Activated CD4-positive, alpha-beta T cell treated with anti-CD3 and anti-CD28 coated beads, Interleukin-2, amount 10 ng/mL, durations not matched to agents 7 days and 5 days (primary cell): Measurements from ENCODE around the gene RNU1-2. TPM values are rescaled to one million over a fixed set of nuclear protein-coding genes. Genes with fewer than 3 reads are reported as not detected.
A peak's percentile ranks its signal among the peaks of the same experiment; 100 is the strongest.
"Not testable (repeated sequence)": the region's sequence is repeated elsewhere in the genome, so short reads cannot be mapped to it uniquely, and the experiment has no call there.

Experiments used
- CTCF ChIA-PET: fragments of 350-600 bp; sonication (Branson Sonifier 250); formaldehyde crosslinking; loops from one replicate; lab custom pipeline; 2021; ENCODE audit warnings: antibody characterized with exemption; lab: Charles Lee
- POLR2A ChIA-PET: fragments of 350-600 bp; sonication (Branson Sonifier 250); formaldehyde crosslinking; loops from one replicate; lab custom pipeline; 2021; ENCODE audit warnings: antibody characterized with exemption; lab: Charles Lee
- DNase-seq: peaks from one replicate; pipeline ENCODE4 v3.0.0-alpha.2; 2020
- H3K27ac Mint-ChIP-seq: one replicate; pipeline ENCODE4 v1.8.0; 2021; ENCODE audit warnings: mild to moderate bottlenecking, moderate library complexity, mixed read lengths
- H3K27me3 Mint-ChIP-seq: one replicate; pipeline ENCODE4 v1.8.0; 2021; ENCODE audit warnings: mixed read lengths
- H3K36me3 Mint-ChIP-seq: one replicate; pipeline ENCODE4 v1.8.0; 2021; ENCODE audit warnings: low read depth, mixed read lengths
- H3K4me1 Mint-ChIP-seq: one replicate; pipeline ENCODE4 v1.8.0; 2021; ENCODE audit warnings: mixed read lengths
- H3K4me3 Mint-ChIP-seq: one replicate; pipeline ENCODE4 v1.8.0; 2021; ENCODE audit warnings: mild to moderate bottlenecking, moderate library complexity, mixed read lengths
- H3K9me3 Mint-ChIP-seq: one replicate; pipeline ENCODE4 v1.8.0; 2021; ENCODE audit warnings: mixed read lengths
- total RNA-seq, 2 experiments: library from RNA; stranded (reverse); gene quantifications; one replicate each; pipeline ENCODE4 v1.2.3, GENCODE V29; 2021

The RNU1-2 gene
- total RNA-seq, 2 experiments from 2014 or later = 2,316 to 2,477 TPM

DNA sequence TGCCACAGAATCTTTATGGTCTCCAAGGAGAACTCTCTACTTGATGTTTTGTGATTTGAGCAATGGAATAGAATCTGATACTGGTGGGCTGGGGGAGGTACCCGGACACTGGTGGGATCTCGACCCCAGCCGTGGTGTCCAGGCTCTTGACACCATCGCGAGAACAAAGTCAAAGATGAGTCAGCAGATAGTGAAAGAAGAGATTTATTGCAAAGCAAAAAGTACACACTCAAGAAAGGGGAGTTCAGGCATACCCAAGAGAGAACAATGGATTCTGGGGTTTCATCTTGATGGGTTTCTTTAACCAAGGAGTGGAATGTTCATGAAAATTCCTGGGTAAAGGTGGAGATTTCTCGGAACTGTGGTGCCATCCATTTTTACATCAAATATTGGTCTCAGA, 1.4 kb upstream of the RNU1-2 start:
- H3K4me3 Mint-ChIP-seq, H3K36me3 Mint-ChIP-seq, H3K9me3 Mint-ChIP-seq, DNase-seq, CTCF ChIA-PET, POLR2A ChIA-PET, H3K27ac Mint-ChIP-seq: not testable (repeated sequence)
- H3K27me3 Mint-ChIP-seq = peaks cover 25% of the 10 kb centered on the region
- H3K4me1 Mint-ChIP-seq = peaks cover 45% of the 10 kb centered on the region

DNA sequence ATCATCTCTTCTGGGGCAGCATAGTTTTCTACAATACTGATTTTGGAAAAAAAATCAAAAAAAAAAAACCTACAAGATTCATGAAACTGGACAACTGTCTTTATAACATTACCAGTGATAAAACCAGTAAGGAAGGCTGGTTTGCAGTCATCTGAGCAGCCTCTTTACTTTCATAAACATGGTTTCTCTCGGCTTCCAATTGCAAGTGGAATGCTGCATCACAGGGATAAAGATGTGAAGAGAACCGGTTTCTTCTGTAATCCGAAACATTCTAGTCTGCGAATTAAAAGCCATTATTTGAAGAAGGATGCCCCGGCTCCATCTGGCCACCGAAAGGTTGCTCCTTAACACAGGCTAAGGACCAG, 565 bp upstream of the RNU1-2 start:
- H3K36me3 Mint-ChIP-seq, H3K9me3 Mint-ChIP-seq, DNase-seq, CTCF ChIA-PET: not testable (repeated sequence)
- POLR2A ChIA-PET = interaction anchor here (0.6 kb wide), 1 partner anchor 10 kb away, joined by 5 read pairs; no protein-coding TSS in a partner anchor
- Mint-ChIP-seq H3K4me1 (peaks cover 37% of the 10 kb centered on the region), H3K4me3 (peak overlapping the region; percentile 73), H3K27ac (peak overlapping the region; percentile 100), H3K27me3 (peaks cover 18% of the 10 kb centered on the region)

DNA sequence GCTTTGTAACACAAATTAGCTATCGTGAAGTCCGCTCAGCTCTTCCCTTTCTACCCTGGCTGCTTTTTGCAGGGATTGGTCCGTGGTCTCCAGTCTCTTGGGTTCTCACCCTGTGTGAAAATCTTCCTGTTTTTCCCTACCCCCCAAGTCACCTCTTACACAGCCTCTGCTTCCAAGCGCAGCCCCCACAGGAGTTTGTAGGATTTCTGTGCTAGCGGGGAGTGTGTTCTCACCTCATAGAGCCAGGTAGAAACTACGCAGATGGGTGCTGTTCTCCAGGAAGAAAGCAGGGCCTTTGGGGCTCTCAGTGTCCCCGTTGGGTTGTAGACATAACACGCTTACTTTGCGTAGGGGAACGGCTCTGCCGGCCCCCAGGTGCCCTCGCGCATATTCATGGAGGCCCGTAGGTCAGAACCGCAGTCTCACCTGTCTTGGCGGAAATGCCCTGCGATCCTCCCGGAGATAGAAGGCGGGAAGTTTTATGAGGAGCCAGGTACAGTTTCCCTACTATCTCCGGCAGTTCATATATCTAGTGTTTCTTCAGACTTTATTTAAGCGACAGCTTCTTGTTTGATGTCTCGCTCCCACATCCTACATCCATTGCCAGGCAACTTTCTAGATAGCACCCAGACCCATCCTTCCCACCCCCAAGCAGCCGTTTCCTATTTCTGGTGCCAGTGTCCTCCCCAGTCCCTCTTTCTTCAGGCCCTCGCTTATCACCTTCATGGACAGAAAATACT, 706 bp downstream of the RNU1-2 start:
- POLR2A ChIA-PET = interaction anchor here (0.5 to 1.5 kb wide), 4 partner anchors 9 to 477 kb away, joined by 3 to 11 read pairs (median 3); no protein-coding TSS in a partner anchor
- H3K27ac Mint-ChIP-seq = peak overlapping the region; percentile 100
- CTCF ChIA-PET = not testable (repeated sequence)

DNA sequence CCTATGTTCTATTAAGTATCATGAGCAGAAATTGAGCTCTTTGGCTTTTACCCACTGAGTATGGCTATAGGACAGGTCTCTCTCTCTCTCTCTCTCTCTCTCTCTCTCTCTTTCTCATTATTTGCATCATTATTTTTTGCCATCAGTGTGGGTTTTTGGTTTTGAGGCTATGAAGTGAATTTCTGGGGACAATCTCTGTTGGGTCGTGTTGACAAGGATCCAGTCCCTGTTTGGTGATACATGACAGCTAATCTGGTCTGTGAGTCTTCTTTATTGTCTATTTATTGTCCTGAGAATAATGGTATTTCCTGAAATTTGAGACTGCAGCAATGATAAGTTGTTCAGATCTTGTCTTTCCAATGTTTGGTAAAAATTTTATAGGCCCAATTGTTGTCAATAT, 1.9 kb downstream of the RNU1-2 start:
- not testable (repeated sequence) for H3K9me3 Mint-ChIP-seq, H3K27me3 Mint-ChIP-seq, DNase-seq, H3K36me3 Mint-ChIP-seq
- Mint-ChIP-seq H3K27ac (peak overlapping the region; percentile 83), H3K4me1 (peaks cover 54% of the 10 kb centered on the region), H3K4me3 (peak overlapping the region; percentile 48)
- CTCF ChIA-PET = interaction anchor here (0.6 kb wide), 1 partner anchor 1537 kb away, joined by 4 read pairs; no protein-coding TSS in a partner anchor
- POLR2A ChIA-PET = interaction anchor here (0.6 kb wide), 1 partner anchor 8 kb away, joined by 7 read pairs; no protein-coding TSS in a partner anchor

More for the DNA sequence above, 706 bp downstream of the RNU1-2 start:
- peak overlapping the region; percentile 73 for H3K4me3 Mint-ChIP-seq
- peak; percentile 80 for DNase-seq
- peaks cover 44% of the 10 kb centered on the region for H3K4me1 Mint-ChIP-seq
- H3K36me3 Mint-ChIP-seq, H3K27me3 Mint-ChIP-seq, H3K9me3 Mint-ChIP-seq: not testable (repeated sequence)

DNA sequence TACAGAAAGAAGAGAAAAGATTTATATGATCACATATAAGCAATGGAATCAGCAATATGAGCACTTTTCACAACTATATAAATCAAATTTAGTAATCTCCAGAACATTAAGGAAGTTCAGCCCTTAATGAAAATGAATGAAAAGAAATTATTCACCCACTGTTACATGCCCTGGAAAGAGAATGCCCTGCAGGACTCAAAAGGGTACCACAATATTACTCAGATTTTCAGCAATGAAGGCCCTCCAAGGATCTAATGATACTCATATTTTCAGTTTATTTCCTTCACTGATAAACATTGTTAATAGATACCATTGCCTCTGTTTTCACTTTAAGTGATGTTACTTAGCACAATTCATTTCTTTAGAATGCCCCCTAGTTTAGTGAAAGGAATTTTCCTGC, 2.5 kb downstream of the RNU1-2 start:
- peaks cover 61% of the 10 kb centered on the region for H3K4me1 Mint-ChIP-seq
- H3K4me3 Mint-ChIP-seq, H3K27ac Mint-ChIP-seq, H3K36me3 Mint-ChIP-seq, H3K9me3 Mint-ChIP-seq, H3K27me3 Mint-ChIP-seq, CTCF ChIA-PET, POLR2A ChIA-PET, DNase-seq: not testable (repeated sequence)

DNA sequence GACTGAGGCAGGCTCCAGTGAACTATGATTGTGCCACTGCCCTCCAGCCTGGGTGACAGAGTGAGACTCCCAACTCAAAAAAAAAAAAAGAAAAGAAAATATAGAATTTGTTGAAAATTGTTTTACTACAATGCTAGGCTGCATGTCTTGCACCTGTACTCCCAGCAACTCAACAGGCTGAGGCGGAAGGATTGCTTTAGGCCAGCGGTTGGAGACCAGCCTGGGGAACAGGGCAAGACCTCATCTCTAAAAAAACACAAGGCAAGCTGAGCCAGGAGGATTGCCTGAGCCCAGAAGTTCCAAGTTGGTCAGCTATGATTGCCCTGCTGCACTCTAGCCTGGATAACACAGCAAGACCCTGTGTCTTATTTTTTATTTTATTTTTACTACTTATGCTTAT, 3.2 kb downstream of the RNU1-2 start:
- H3K4me3 Mint-ChIP-seq, H3K9me3 Mint-ChIP-seq, H3K27ac Mint-ChIP-seq, DNase-seq, H3K27me3 Mint-ChIP-seq, H3K36me3 Mint-ChIP-seq, POLR2A ChIA-PET, CTCF ChIA-PET: not testable (repeated sequence)
- peaks cover 68% of the 10 kb centered on the region for H3K4me1 Mint-ChIP-seq

DNA sequence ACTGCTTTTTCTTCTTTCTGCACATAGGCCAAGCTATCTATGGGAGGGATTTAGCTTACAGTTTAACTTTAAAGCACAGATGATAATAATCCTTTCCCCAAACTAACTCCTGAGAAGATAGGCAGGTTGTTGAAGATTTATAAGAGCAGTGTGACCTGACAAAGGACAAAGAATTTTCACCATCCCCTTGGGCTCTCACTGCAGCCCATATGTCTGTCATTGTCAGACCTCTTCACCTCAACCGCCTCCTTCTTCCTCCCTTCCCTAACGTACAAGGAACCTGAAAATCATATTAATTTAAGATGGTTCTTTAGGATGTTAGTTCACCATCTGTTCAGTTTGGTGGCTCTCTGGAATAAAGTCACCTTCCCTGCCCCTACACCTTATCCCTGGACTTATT, 5.0 kb downstream of the RNU1-2 start:
- Mint-ChIP-seq H3K27me3 (no peaks in the 10 kb centered on the region), H3K9me3 (no peaks in the 10 kb centered on the region), H3K27ac (peak overlapping the region; percentile 41), H3K4me1 (peaks cover 55% of the 10 kb centered on the region), H3K4me3 (no peak overlapping the region), H3K36me3 (no peaks in the 10 kb centered on the region)
- CTCF ChIA-PET = no interaction called here
- DNase-seq = no peak
- POLR2A ChIA-PET = no interaction called here

DNA sequence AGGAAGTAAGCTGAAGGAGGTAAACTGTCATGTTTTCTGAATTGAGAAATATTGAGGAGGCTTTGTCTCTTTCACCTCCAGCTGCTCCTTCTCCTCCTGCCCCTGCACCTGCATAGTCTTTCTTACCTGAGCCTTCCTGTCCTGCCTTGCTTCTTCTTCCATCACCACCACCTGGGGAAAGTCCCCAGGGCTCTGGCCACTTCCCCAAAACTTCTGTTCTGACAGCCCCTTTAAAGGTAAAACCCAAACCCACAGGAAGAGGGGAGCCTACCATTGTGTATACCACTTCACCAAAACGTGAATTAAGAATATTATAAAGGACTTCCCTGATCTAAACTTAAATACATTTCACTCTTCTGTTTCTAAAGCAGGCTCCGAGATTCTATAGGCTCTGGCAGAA, 5.6 kb downstream of the RNU1-2 start:
- H3K27ac Mint-ChIP-seq, DNase-seq, H3K4me3 Mint-ChIP-seq, CTCF ChIA-PET, H3K27me3 Mint-ChIP-seq, H3K9me3 Mint-ChIP-seq, POLR2A ChIA-PET, H3K36me3 Mint-ChIP-seq: not testable (repeated sequence)
- H3K4me1 Mint-ChIP-seq = peaks cover 50% of the 10 kb centered on the region

DNA sequence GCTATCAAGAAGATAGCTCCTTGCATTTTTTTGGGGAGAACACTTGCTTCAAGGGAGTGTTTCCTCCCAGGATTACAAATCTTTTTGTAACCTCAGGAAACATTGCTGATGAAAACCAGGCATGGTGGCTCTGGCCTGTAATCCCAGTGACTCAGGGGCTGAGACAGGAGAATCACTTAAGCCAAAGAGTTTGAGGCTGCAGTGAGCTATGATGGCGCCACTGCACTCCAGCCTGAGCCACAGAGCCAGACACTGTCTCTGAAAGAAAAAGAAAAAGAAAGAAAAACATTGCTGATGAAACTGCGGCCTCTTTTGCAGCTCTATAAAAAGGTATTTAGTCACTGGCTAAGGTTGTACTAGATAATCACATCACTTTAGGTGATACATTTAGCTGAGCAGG, 7.3 kb downstream of the RNU1-2 start:
- Mint-ChIP-seq H3K4me1 (peaks cover 43% of the 10 kb centered on the region), H3K36me3 (peaks cover 2% of the 10 kb centered on the region), H3K27ac (no peak overlapping the region), H3K9me3 (peaks cover 5% of the 10 kb centered on the region), H3K27me3 (no peaks in the 10 kb centered on the region), H3K4me3 (no peak overlapping the region)
- ChIA-PET POLR2A (no interaction called here), CTCF (no interaction called here)
- peak; percentile 26 for DNase-seq

DNA sequence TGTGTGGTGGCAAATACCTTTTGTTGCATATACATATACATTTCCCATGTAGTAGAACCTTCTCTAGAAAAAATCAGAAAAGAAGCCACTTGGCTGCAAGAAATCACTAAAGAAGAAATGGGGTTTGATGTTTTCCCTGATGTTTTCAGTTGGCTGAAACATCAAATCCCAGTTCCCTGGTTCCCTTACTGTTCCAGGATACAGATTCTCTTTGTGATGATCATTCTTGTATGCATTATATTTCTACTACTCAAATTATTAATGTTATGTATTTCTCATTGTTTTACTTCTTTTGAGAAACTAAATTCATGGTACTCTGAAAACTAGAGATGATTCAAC, 7.6 kb downstream of the RNU1-2 start:
- no peak for DNase-seq
- ChIA-PET CTCF (interaction anchor here (0.8 kb wide), 1 partner anchor 259 kb away, joined by 4 read pairs; no protein-coding TSS in a partner anchor), POLR2A (no interaction called here)
- peaks cover 2% of the 10 kb centered on the region for H3K36me3 Mint-ChIP-seq
- no peak overlapping the region for H3K27ac Mint-ChIP-seq
- peaks cover 5% of the 10 kb centered on the region for H3K9me3 Mint-ChIP-seq
- H3K4me3 Mint-ChIP-seq = no peak overlapping the region
- H3K4me1 Mint-ChIP-seq = peaks cover 40% of the 10 kb centered on the region
- no peaks in the 10 kb centered on the region for H3K27me3 Mint-ChIP-seq

DNA sequence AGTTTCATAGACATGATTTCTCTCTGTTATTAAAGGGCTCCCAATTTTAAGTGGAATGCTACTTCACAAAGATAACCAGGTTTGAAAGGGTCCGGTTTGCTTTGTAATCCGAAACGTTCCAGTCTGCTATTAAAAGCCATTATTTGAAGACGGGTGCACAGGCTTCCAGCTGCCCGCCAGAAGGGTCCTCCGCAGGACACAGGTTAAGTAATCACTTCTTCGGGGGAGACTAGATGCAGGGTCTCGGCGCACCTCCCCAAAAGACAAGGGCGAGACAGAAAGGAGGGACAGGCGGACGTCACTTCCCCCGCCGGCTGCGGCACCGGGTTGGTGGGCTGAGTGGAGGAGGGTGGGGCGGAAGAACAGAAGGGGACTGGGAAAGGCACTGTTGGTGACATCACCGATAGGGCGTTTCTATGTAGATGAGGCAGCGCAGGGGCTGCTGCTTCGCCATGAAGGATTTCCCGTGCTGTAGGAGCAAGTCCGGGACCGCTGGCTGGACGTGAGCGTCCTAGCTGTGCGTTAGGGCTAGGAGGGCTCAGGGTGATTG, 8.9 kb downstream of the RNU1-2 start:
- Mint-ChIP-seq H3K4me3 (no peak overlapping the region), H3K9me3 (peaks cover 5% of the 10 kb centered on the region), H3K36me3 (peaks cover 2% of the 10 kb centered on the region), H3K27me3 (no peaks in the 10 kb centered on the region), H3K27ac (no peak overlapping the region), H3K4me1 (peaks cover 39% of the 10 kb centered on the region)
- DNase-seq = peak; percentile 100
- POLR2A ChIA-PET = interaction anchor here (0.6 to 1.6 kb wide), 4 partner anchors 8 to 533 kb away, joined by 3 to 11 read pairs (median 4); no protein-coding TSS in a partner anchor
- CTCF ChIA-PET = no interaction called here

DNA sequence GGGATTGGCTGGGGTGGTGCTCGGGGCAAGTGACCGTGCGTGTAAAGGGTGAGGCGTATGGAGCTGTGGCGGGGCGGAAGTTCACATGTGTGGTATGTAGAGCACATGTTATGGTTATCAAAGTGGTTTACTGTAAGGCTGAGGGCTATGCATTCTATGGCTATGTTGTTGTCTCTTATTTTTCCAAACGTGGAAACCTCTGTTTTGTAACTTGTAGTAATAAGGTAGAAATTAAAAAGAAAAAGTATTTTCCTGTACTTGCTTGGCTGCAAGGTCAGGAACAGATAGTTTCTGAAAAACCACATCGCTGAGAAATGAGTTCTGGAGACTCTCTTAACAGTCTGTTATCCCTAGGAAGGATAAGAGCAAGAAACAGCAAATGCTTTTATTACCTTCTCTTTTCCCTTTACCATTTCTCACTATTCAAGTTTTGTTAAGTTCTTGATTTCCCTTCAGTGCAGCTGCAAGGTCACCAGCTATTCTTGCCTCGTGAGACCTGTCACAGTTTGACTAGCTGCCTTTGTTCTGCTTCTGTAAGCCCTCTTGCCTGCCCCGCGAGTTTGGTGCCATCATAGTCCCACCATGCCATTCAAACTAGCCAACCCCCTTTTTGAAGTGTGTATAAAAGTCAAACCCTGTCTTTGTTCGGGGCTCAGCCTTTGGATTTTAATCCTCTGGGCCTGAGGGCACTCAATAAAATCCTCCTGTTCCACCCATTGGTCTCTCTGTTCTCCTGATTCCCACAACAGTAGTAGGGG, 9.5 kb downstream of the RNU1-2 start:
- H3K4me1 Mint-ChIP-seq = peaks cover 41% of the 10 kb centered on the region
- H3K27me3 Mint-ChIP-seq = no peaks in the 10 kb centered on the region
- H3K9me3 Mint-ChIP-seq = peaks cover 5% of the 10 kb centered on the region
- ChIA-PET CTCF (no interaction called here), POLR2A (interaction anchor here (0.6 to 1.6 kb wide), 6 partner anchors 9 to 392 kb away, joined by 3 to 11 read pairs (median 4); partner anchors contain the start of gene CROCC)
- H3K4me3 Mint-ChIP-seq = no peak overlapping the region
- no peak overlapping the region for H3K27ac Mint-ChIP-seq
- peaks cover 2% of the 10 kb centered on the region for H3K36me3 Mint-ChIP-seq
- peak; percentile 56 for DNase-seq
